GM19328 (cell line): ENCODE data around the gene PPAT.
A peak's percentile ranks its signal among the peaks of the same experiment; 100 is the strongest.
"Not testable (repeated sequence)": the region's sequence is repeated elsewhere in the genome, so short reads cannot be mapped to it uniquely, and the experiment has no call there.

Experiments
- ATAC-seq: cut with Tn5 transposase; IDR thresholded peaks from one replicate; pipeline ENCODE4 v1.9.1; 2021; ENCODE audit warnings: mild to moderate bottlenecking, moderate library complexity; ENCODE audit not compliant: unreplicated experiment

PPAT gene

GRCh38 chr4:56435140-56435926, at the start of gene PPAT:
Gene PPAT, minus strand, starts transcription at chr4:56435615. Its CDS starts 138 bp downstream, at chr4:56435477.
- ATAC-seq, result peak; percentile 75

- ATAC-seq, result no peak
Observed at GRCh38 chr4:56480691-56481090, 45.3 kb upstream of the PPAT start.

GRCh38 chr4:56477192-56477702, 41.8 kb upstream of the PPAT start:
- no peak for ATAC-seq

GRCh38 chr4:56475917-56476316, 40.5 kb upstream of the PPAT start:
- no peak for ATAC-seq

- ATAC-seq, result no peak
Observed at GRCh38 chr4:56469489-56470210, 34.2 kb upstream of the PPAT start.

- ATAC-seq, result peak; percentile 33
Observed at GRCh38 chr4:56468097-56468422, 32.6 kb upstream of the PPAT start.

- peak; percentile 92 for ATAC-seq
Observed at GRCh38 chr4:56467284-56468096, 32.1 kb upstream of the PPAT start, which contains the start of gene SRP72. Gene SRP72, plus strand, starts transcription at chr4:56467617. Its CDS starts 19 bp downstream, at chr4:56467636.

- ATAC-seq, result no peak
Observed at GRCh38 chr4:56466910-56467283, 31.5 kb upstream of the PPAT start.

GRCh38 chr4:56466296-56466761, 30.9 kb upstream of the PPAT start:
- ATAC-seq, result not testable (repeated sequence)

- no peak for ATAC-seq
Observed at GRCh38 chr4:56465599-56466295, 30.3 kb upstream of the PPAT start.

GRCh38 chr4:56464581-56464980, 29.2 kb upstream of the PPAT start:
- ATAC-seq, result no peak

- no peak for ATAC-seq
Observed at GRCh38 chr4:56463711-56464110, 28.3 kb upstream of the PPAT start.

GRCh38 chr4:56462157-56462556, 26.7 kb upstream of the PPAT start:
- ATAC-seq, result no peak

GRCh38 chr4:56460085-56460484, 24.7 kb upstream of the PPAT start:
- no peak for ATAC-seq

GRCh38 chr4:56450342-56450741, 14.9 kb upstream of the PPAT start:
- no peak for ATAC-seq

GRCh38 chr4:56449475-56449874, 14.1 kb upstream of the PPAT start:
- not testable (repeated sequence) for ATAC-seq

GRCh38 chr4:56448301-56448700, 12.9 kb upstream of the PPAT start:
- ATAC-seq, result no peak

GRCh38 chr4:56445699-56446098, 10.3 kb upstream of the PPAT start:
- ATAC-seq, result no peak

GRCh38 chr4:56444719-56445118, 9.3 kb upstream of the PPAT start:
- ATAC-seq, result no peak

- ATAC-seq, result no peak
Observed at GRCh38 chr4:56440983-56441382, 5.6 kb upstream of the PPAT start.

GRCh38 chr4:56438766-56439165, 3.4 kb upstream of the PPAT start:
- no peak for ATAC-seq
